Measurements from ENCODE around the gene SP110.
"Not testable (repeated sequence)": the region's sequence is repeated elsewhere in the genome, so short reads cannot be mapped to it uniquely, and the experiment has no call there.

The SP110 gene

DNA sequence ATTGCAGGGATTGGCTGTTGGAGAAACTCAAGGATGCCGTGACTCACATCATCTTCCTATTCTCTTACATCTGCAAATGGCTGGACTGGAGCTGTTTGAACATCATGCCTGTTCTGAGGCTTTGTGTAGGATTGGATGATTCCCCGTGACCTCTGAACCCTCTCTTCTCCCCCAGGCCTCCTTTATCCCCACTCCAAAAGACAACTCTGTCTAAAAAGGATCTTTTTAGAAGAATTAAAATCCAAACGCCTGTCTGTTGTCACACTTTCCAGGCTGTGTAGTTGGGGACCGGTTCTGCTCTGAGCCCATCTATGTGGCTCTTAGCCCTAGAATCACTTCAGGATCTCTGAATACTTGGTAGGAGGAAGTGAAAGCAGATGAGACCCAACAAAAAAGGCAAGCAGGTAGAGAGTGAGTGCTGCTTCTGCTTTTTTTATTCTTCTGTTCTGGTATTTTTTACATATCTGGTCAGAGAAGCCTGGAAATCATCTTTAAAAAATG lies 6.3 kb upstream of the SP110 start:
- peak overlapping the region; percentile 39 for H3K27ac ChIP-seq (ENCODE audit: low read depth, low read length)
- H3K9ac ChIP-seq (ENCODE audit: low read depth in 1 of 2, low read length in 2 of 2), result peak overlapping the region; percentile 47 to 50
- H3K9me3 ChIP-seq (ENCODE audit: control insufficient read depth in 1 of 2, low read length in 2 of 2), result no peaks in the 10 kb centered on the region
- peaks cover 6 to 11% of the 10 kb centered on the region in 2 donors for H3K4me1 ChIP-seq (ENCODE audit: control insufficient read depth in 1 of 2, insufficient read depth in 2 of 2, low read length in 2 of 2)
- H3K4me3 ChIP-seq (ENCODE audit: low read depth in 1 of 2, low read length in 2 of 2), result peak overlapping the region; percentile 36 to 70
- H3K27me3 ChIP-seq (ENCODE audit: control insufficient read depth in 1 of 2, insufficient read depth in 2 of 2, low read length in 2 of 2), result no peaks in the 10 kb centered on the region
- no peaks in the 10 kb centered on the region for H3K36me3 ChIP-seq (ENCODE audit: control insufficient read depth in 1 of 2, insufficient read depth in 2 of 2, low read length in 2 of 2)

DNA sequence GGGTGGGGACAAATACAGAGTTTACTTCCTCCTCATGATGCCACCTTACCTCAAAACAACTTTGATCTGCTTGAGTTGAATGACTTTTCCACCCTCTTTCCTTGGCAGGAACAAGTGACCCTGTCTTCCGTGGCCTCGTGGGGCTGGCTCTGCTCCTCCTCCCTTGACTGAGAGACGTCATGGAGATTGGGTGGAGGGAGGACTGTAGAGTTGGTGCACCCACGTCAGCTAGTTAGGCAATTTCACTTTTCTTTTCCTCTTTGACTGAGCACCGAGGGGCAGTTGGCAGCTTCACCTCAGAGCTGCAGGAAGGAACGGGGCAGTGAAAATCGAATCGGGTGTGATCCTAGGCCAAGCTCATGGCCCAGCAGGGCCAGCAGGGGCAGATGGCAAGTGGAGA lies 5.7 kb upstream of the SP110 start, which contains the start of gene SP140:
Gene SP140, plus strand, starts transcription at position 251 of the 400 bp plus-strand sequence. Its CDS starts 109 bp downstream, at position 360.
- peaks cover 6 to 11% of the 10 kb centered on the region in 2 donors for H3K4me1 ChIP-seq (ENCODE audit: control insufficient read depth in 1 of 2, insufficient read depth in 2 of 2, low read length in 2 of 2)
- H3K4me3 ChIP-seq (ENCODE audit: low read depth in 1 of 2, low read length in 2 of 2), result peak within 1 kb of the TSS; percentile 36 to 70
- H3K27me3 ChIP-seq (ENCODE audit: control insufficient read depth in 1 of 2, insufficient read depth in 2 of 2, low read length in 2 of 2), result no peaks in the 10 kb centered on the region
- no peaks in the 10 kb centered on the region for H3K36me3 ChIP-seq (ENCODE audit: control insufficient read depth in 1 of 2, insufficient read depth in 2 of 2, low read length in 2 of 2)
- H3K9ac ChIP-seq (ENCODE audit: low read depth in 1 of 2, low read length in 2 of 2), result peak within 1 kb of the TSS; percentile 48 to 50
- H3K9me3 ChIP-seq (ENCODE audit: control insufficient read depth in 1 of 2, low read length in 2 of 2), result no peaks in the 10 kb centered on the region
- H3K27ac ChIP-seq (ENCODE audit: low read depth, low read length), result peak within 1 kb of the TSS; percentile 39

DNA sequence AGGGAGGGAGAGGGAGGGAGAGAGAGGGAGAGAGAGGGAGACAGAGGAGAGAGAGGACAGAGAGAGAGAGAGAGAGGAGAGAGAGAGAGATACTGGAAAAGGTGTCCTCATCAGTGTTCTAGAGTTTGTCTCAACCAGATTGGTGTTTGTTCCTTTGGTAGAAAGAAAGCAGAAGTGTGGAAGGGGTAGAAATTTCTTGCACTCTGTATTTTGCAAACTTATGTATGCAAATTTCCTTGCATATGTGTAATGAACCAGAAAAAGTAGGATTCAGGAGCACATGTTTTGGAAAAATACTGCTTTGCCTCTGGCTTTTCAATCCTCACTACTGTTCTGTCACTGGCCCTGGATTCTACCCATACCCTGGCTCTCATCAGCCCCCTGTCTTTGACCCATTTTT lies 4.7 kb upstream of the SP110 start:
- no peak overlapping the region for H3K9ac ChIP-seq (ENCODE audit: low read depth in 1 of 2, low read length in 2 of 2)
- peaks cover 6 to 16% of the 10 kb centered on the region in 2 donors for H3K4me1 ChIP-seq (ENCODE audit: control insufficient read depth in 1 of 2, insufficient read depth in 2 of 2, low read length in 2 of 2)
- H3K27me3 ChIP-seq (ENCODE audit: control insufficient read depth in 1 of 2, insufficient read depth in 2 of 2, low read length in 2 of 2), result no peaks in the 10 kb centered on the region
- H3K4me3 ChIP-seq (ENCODE audit: low read depth in 1 of 2, low read length in 2 of 2), result no peak overlapping the region
- H3K9me3 ChIP-seq (ENCODE audit: control insufficient read depth in 1 of 2, low read length in 2 of 2), result no peaks in the 10 kb centered on the region
- no peak overlapping the region for H3K27ac ChIP-seq (ENCODE audit: low read depth, low read length)
- no peaks in the 10 kb centered on the region for H3K36me3 ChIP-seq (ENCODE audit: control insufficient read depth in 1 of 2, insufficient read depth in 2 of 2, low read length in 2 of 2)

DNA sequence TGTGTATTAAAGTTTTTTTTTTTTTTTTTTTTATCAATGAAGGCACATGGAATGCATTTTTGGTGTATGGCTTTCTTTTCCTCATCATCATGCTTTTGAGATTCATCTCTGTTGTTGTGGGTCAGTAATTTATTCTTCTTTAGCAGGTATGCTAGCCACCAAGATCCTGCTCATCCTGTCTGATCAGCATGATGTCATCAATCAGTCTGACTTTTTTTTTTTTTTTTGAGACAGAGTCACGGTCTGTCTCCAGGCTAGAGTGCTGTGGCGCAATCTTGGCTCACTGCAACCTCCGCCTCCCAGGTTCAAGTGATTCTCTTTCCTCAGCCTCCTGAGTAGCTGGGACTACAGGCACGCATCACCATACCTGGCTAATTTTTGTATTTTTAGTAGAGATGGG lies 3.0 kb upstream of the SP110 start:
- H3K36me3 ChIP-seq (ENCODE audit: control insufficient read depth in 1 of 2, insufficient read depth in 2 of 2, low read length in 2 of 2); H3K9me3 ChIP-seq (ENCODE audit: control insufficient read depth in 1 of 2, low read length in 2 of 2); H3K27ac ChIP-seq (ENCODE audit: low read depth, low read length); H3K9ac ChIP-seq (ENCODE audit: low read depth in 1 of 2, low read length in 2 of 2); H3K4me3 ChIP-seq (ENCODE audit: low read depth in 1 of 2, low read length in 2 of 2); H3K27me3 ChIP-seq (ENCODE audit: control insufficient read depth in 1 of 2, insufficient read depth in 2 of 2, low read length in 2 of 2): not testable (repeated sequence)
- peaks cover 18 to 25% of the 10 kb centered on the region in 2 donors for H3K4me1 ChIP-seq (ENCODE audit: control insufficient read depth in 1 of 2, insufficient read depth in 2 of 2, low read length in 2 of 2)

DNA sequence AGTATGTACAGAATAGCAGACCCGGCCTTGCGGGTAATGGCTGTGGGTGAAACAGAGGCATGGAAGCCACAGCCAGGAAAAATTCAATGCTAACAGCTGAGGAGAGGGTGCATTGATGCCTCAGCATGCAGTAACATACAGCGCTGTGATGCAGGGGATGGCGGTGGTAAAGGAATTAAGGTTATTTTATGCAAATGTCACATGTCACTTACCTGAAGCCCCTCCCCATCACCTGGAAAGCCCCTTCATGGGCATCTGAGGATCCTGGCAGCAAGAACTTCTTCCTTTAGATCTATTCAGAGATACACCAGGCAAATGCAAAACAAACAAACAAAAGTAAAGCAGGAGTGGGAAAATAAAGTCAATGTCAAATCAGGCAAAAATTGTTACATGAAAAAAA lies 1.7 kb upstream of the SP110 start:
- H3K9ac ChIP-seq (ENCODE audit: low read depth in 1 of 2, low read length in 2 of 2), result no peak overlapping the region
- peaks cover 0 to 2% of the 10 kb centered on the region in 2 donors for H3K36me3 ChIP-seq (ENCODE audit: control insufficient read depth in 1 of 2, insufficient read depth in 2 of 2, low read length in 2 of 2)
- H3K4me3 ChIP-seq (ENCODE audit: low read depth in 1 of 2, low read length in 2 of 2), result no peak overlapping the region
- peaks cover 21 to 32% of the 10 kb centered on the region in 2 donors for H3K4me1 ChIP-seq (ENCODE audit: control insufficient read depth in 1 of 2, insufficient read depth in 2 of 2, low read length in 2 of 2)
- no peaks in the 10 kb centered on the region for H3K9me3 ChIP-seq (ENCODE audit: control insufficient read depth in 1 of 2, low read length in 2 of 2)
- H3K27ac ChIP-seq (ENCODE audit: low read depth, low read length), result no peak overlapping the region
- no peaks in the 10 kb centered on the region for H3K27me3 ChIP-seq (ENCODE audit: control insufficient read depth in 1 of 2, insufficient read depth in 2 of 2, low read length in 2 of 2)

DNA sequence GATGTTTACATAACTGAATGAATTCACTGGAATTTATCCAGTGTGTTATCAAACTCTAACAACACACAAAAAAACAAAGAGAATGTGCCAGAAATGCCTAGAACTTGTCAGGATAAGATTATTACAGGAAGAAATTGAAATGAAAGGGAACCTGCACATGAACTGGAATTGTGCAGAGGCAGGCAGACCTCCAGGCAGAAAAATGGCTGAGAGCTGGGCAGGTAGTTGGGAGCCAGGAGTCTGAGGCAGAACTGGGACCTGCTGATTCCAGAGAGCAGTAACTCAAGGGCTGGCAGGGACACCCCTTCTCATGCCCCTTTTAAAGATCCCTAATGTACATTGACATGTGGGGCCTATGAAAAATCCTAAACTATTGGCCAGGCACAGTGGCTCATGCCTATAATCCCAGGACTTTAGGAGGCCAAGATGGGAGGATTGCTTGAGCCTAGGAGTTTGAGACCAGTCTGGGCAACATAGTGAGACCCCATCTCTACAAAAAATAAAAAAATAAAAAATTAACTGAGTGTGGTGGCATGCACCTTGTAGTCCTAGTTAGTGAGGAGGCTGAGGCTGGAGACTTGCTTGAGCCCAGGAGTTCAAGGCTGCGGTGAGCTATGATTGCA lies 674 bp upstream of the SP110 start:
- Histone ChIP-seq H3K27ac (ENCODE audit: low read depth, low read length) (peak overlapping the region; percentile 65), H3K36me3 (ENCODE audit: control insufficient read depth in 1 of 2, insufficient read depth in 2 of 2, low read length in 2 of 2) (peaks cover 2 to 11% of the 10 kb centered on the region in 2 donors), H3K9ac (ENCODE audit: low read depth in 1 of 2, low read length in 2 of 2) (peak overlapping the region; percentile 73 to 75), H3K4me1 (ENCODE audit: control insufficient read depth in 1 of 2, insufficient read depth in 2 of 2, low read length in 2 of 2) (peaks cover 21 to 32% of the 10 kb centered on the region in 2 donors), H3K4me3 (ENCODE audit: low read depth in 1 of 2, low read length in 2 of 2) (peak overlapping the region; percentile 85 to 96), H3K9me3 (ENCODE audit: control insufficient read depth in 1 of 2, low read length in 2 of 2) (no peaks in the 10 kb centered on the region), H3K27me3 (ENCODE audit: control insufficient read depth in 1 of 2, insufficient read depth in 2 of 2, low read length in 2 of 2) (no peaks in the 10 kb centered on the region)

DNA sequence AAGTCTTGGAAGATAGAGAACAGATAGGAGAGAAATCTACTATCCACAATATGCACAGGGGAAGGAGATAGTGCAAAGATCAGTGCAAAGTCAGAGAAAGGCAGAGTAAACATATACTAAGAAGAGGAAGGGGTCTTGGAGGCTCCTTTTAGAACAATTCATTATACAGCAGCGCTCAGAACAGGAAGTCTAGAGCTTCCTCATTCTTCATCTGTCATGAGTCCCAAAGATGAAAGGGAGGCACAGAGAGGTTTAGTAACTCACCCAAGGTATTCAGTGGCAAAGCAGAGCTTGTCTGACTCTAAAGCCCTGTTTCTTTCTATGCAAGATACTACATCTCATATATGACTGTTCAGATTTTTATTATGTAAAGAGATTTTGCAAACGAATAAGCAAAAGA lies 1.4 kb downstream of the SP110 start:
- Histone ChIP-seq H3K4me3 (ENCODE audit: low read depth in 1 of 2, low read length in 2 of 2) (peak overlapping the region; percentile 85 to 96), H3K27me3 (ENCODE audit: control insufficient read depth in 1 of 2, insufficient read depth in 2 of 2, low read length in 2 of 2) (no peaks in the 10 kb centered on the region), H3K27ac (ENCODE audit: low read depth, low read length) (no peak overlapping the region), H3K9me3 (ENCODE audit: control insufficient read depth in 1 of 2, low read length in 2 of 2) (no peaks in the 10 kb centered on the region), H3K36me3 (ENCODE audit: control insufficient read depth in 1 of 2, insufficient read depth in 2 of 2, low read length in 2 of 2) (peaks cover 18 to 28% of the 10 kb centered on the region in 2 donors), H3K9ac (ENCODE audit: low read depth in 1 of 2, low read length in 2 of 2) (no peak overlapping the region), H3K4me1 (ENCODE audit: control insufficient read depth in 1 of 2, insufficient read depth in 2 of 2, low read length in 2 of 2) (peaks cover 16 to 21% of the 10 kb centered on the region in 2 donors)

DNA sequence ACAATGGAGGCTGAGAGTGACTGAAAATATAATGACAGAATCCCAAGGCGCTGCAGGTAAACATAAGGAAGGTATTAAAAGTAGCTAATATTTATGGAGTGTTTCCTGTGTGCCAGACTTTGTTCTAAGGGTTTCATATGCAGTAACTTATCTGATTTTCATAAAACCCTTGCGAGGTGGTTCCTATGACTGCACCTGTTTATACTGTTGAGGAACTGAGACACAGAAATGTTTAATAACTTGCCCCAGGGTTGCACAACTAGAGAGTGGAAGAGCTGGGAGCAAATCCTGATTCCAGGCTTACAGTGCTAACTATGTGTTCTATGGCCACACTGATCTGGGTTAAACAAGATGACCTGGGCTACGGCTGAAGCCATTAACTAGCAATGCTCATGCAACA lies 2.4 kb downstream of the SP110 start:
- H3K27ac ChIP-seq (ENCODE audit: low read depth, low read length), result no peak overlapping the region
- H3K9ac ChIP-seq (ENCODE audit: low read depth in 1 of 2, low read length in 2 of 2), result no peak overlapping the region
- H3K4me1 ChIP-seq (ENCODE audit: control insufficient read depth in 1 of 2, insufficient read depth in 2 of 2, low read length in 2 of 2), result peaks cover 16 to 21% of the 10 kb centered on the region in 2 donors
- no peaks in the 10 kb centered on the region for H3K9me3 ChIP-seq (ENCODE audit: control insufficient read depth in 1 of 2, low read length in 2 of 2)
- H3K27me3 ChIP-seq (ENCODE audit: control insufficient read depth in 1 of 2, insufficient read depth in 2 of 2, low read length in 2 of 2), result no peaks in the 10 kb centered on the region
- peaks cover 25 to 38% of the 10 kb centered on the region in 2 donors for H3K36me3 ChIP-seq (ENCODE audit: control insufficient read depth in 1 of 2, insufficient read depth in 2 of 2, low read length in 2 of 2)
- peak overlapping the region in 1 of 2 donors; percentile 22 for H3K4me3 ChIP-seq (ENCODE audit: low read depth in 1 of 2, low read length in 2 of 2)

DNA sequence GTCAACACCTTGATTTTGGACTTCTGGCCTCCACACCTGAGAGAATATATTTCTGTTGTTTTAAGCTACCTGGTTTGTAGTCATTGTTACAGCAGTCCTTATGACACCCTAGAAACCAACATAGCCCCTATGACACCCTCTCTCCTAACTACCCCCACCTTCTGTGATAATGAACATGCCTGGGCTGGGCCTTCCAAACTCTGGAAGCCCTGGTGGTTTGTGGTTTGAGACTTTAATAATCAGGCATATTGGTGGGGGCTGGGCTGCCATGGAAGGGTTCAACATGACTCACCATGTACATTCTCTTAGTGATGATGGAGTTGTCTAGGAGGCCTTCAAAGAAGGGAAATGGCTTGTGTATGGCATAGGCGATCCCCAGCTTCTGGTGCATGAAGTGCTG lies 3.3 kb downstream of the SP110 start:
- peaks cover 16 to 21% of the 10 kb centered on the region in 2 donors for H3K4me1 ChIP-seq (ENCODE audit: control insufficient read depth in 1 of 2, insufficient read depth in 2 of 2, low read length in 2 of 2)
- no peaks in the 10 kb centered on the region for H3K9me3 ChIP-seq (ENCODE audit: control insufficient read depth in 1 of 2, low read length in 2 of 2)
- no peak overlapping the region for H3K9ac ChIP-seq (ENCODE audit: low read depth in 1 of 2, low read length in 2 of 2)
- no peak overlapping the region for H3K27ac ChIP-seq (ENCODE audit: low read depth, low read length)
- no peaks in the 10 kb centered on the region for H3K27me3 ChIP-seq (ENCODE audit: control insufficient read depth in 1 of 2, insufficient read depth in 2 of 2, low read length in 2 of 2)
- peaks cover 34 to 48% of the 10 kb centered on the region in 2 donors for H3K36me3 ChIP-seq (ENCODE audit: control insufficient read depth in 1 of 2, insufficient read depth in 2 of 2, low read length in 2 of 2)
- H3K4me3 ChIP-seq (ENCODE audit: low read depth in 1 of 2, low read length in 2 of 2), result no peak overlapping the region

DNA sequence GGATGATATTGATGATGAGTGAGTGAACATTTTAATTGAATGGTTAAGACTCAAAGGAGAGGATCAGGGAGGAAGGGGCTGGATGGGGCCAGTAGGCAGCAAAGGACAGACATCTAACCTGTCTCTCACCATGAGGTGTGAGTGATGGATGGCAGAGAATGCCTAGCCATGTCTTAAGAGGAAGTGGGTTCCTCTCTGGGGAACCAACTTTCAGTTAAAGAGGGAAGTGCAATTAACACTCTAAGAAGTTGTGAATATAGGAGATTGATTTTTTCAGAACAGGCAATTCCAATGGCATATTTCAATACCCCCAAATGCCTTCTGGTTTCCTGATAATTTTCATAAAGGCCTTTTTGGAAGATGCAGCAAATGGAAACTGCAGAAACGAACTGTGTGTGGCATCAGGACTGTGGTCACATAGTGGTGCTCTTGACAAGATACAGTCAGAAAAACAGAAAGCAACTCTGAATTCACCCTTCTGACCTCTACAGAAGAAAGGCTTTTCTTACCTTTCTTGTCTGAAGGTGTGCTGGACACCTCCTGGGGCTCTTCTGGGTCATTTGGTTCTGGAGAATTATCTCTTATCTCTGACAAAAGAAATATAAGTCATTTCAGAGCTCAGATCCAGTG lies 10.2 kb downstream of the SP110 start:
- Histone ChIP-seq H3K4me3 (ENCODE audit: low read depth in 1 of 2, low read length in 2 of 2) (no peak overlapping the region), H3K36me3 (ENCODE audit: control insufficient read depth in 1 of 2, insufficient read depth in 2 of 2, low read length in 2 of 2) (peaks cover 83 to 91% of the 10 kb centered on the region in 2 donors), H3K27ac (ENCODE audit: low read depth, low read length) (no peak overlapping the region), H3K9me3 (ENCODE audit: control insufficient read depth in 1 of 2, low read length in 2 of 2) (no peaks in the 10 kb centered on the region), H3K27me3 (ENCODE audit: control insufficient read depth in 1 of 2, insufficient read depth in 2 of 2, low read length in 2 of 2) (no peaks in the 10 kb centered on the region), H3K9ac (ENCODE audit: low read depth in 1 of 2, low read length in 2 of 2) (no peak overlapping the region), H3K4me1 (ENCODE audit: control insufficient read depth in 1 of 2, insufficient read depth in 2 of 2, low read length in 2 of 2) (no peaks in the 10 kb centered on the region)
